HG03039 (cell line): ENCODE results near the gene MRAS.

Source experiments
- ATAC-seq: cut with Tn5 transposase; IDR thresholded peaks from one replicate; pipeline ENCODE4 v1.9.1; 2021; ENCODE audit warnings: mild to moderate bottlenecking, moderate library complexity; ENCODE audit not compliant: unreplicated experiment

Gene MRAS

GRCh38 chr3:138347960-138348753 lies at the start of gene MRAS:
Gene MRAS (plus strand): TSS chr3:138348579. CDS start chr3:138372884, 24,305 bp downstream.
- ATAC-seq, result no peak

GRCh38 chr3:138300647-138301046 lies 47.7 kb upstream of the MRAS start:
- ATAC-seq, result no peak

- no peak for ATAC-seq
These were observed 44.9 kb upstream of the MRAS start for GRCh38 chr3:138303474-138303873.

GRCh38 chr3:138307899-138308298 lies 40.5 kb upstream of the MRAS start:
- no peak for ATAC-seq

- no peak for ATAC-seq
These were observed 39.6 kb upstream of the MRAS start for GRCh38 chr3:138308783-138309182.

- ATAC-seq, result no peak
These were observed 37.9 kb upstream of the MRAS start for GRCh38 chr3:138310494-138310893.

GRCh38 chr3:138314751-138315150 lies 33.6 kb upstream of the MRAS start:
- ATAC-seq, result no peak

- ATAC-seq, result no peak
These were observed 30.7 kb upstream of the MRAS start for GRCh38 chr3:138317687-138318086.

- ATAC-seq, result no peak
These were observed 24.4 kb upstream of the MRAS start for GRCh38 chr3:138323971-138324370.

- no peak for ATAC-seq
These were observed 22.4 kb upstream of the MRAS start for GRCh38 chr3:138325990-138326389.

- ATAC-seq, result no peak
These were observed 21.3 kb upstream of the MRAS start for GRCh38 chr3:138326866-138327595.

GRCh38 chr3:138327831-138328230 lies 20.5 kb upstream of the MRAS start:
- ATAC-seq, result no peak

- no peak for ATAC-seq
These were observed 20.0 kb upstream of the MRAS start for GRCh38 chr3:138328341-138328740.

- peak; percentile 66 for ATAC-seq
These were observed 19.0 kb upstream of the MRAS start, which contains the start of gene NME9 for GRCh38 chr3:138329127-138329983. Gene NME9 (minus strand): TSS chr3:138329851. CDS start chr3:138329335, 516 bp downstream.

GRCh38 chr3:138329984-138330293 lies 18.4 kb upstream of the MRAS start:
- ATAC-seq, result no peak

- ATAC-seq, result no peak
These were observed 17.1 kb upstream of the MRAS start for GRCh38 chr3:138331143-138331894.

GRCh38 chr3:138332472-138333073 lies 15.8 kb upstream of the MRAS start:
- no peak for ATAC-seq

GRCh38 chr3:138334608-138335007 lies 13.8 kb upstream of the MRAS start:
- no peak for ATAC-seq

- ATAC-seq, result no peak
These were observed 11.9 kb upstream of the MRAS start for GRCh38 chr3:138336454-138336999.

GRCh38 chr3:138338244-138338643 lies 10.1 kb upstream of the MRAS start:
- ATAC-seq, result no peak
